Adipocyte (in vitro differentiated cells): Measurements from ENCODE around the gene DCDC2C.

ENCODE experiments used
- DNase-seq: peaks from one replicate; pipeline ENCODE4 v3.0.0-alpha.2; 2015; ENCODE audit warnings: low read depth
- H3K27me3 ChIP-seq: replicated peaks from 2 replicates; pipeline ENCODE4 v1.7.0; 2013; ENCODE audit warnings: mild to moderate bottlenecking, low read length, moderate library complexity; ENCODE audit not compliant: control insufficient read depth, insufficient read depth
- H3K36me3 ChIP-seq: 2 replicates; pipeline ENCODE4 v1.7.0; 2013; ENCODE audit warnings: low read length, mild to moderate bottlenecking, moderate library complexity; ENCODE audit not compliant: control insufficient read depth, insufficient read depth, severe bottlenecking
- H3K4me1 ChIP-seq: 2 replicates; pipeline ENCODE4 v1.7.0; 2013; ENCODE audit warnings: mild to moderate bottlenecking, low read length, moderate library complexity; ENCODE audit not compliant: control insufficient read depth, insufficient read depth
- H3K4me3 ChIP-seq: 2 replicates; pipeline ENCODE4 v1.7.0; 2013; ENCODE audit warnings: mild to moderate bottlenecking, low read length, moderate library complexity
- H3K9ac ChIP-seq: 2 replicates; pipeline ENCODE4 v1.7.0; 2013; ENCODE audit warnings: mild to moderate bottlenecking, low read length, moderate library complexity
- H3K9me3 ChIP-seq: 2 replicates; pipeline ENCODE4 v1.7.0; 2013; ENCODE audit warnings: mild to moderate bottlenecking, low read length, moderate library complexity; ENCODE audit not compliant: control insufficient read depth

DCDC2C gene

GRCh38 chr2:3692375-3692774 lies 11.0 kb upstream of the DCDC2C start:
- Histone ChIP-seq H3K36me3 (no peaks in the 10 kb centered on the region), H3K9me3 (peaks cover 6% of the 10 kb centered on the region), H3K4me3 (no peak overlapping the region), H3K9ac (no peak overlapping the region), H3K4me1 (no peaks in the 10 kb centered on the region), H3K27me3 (peaks cover 9% of the 10 kb centered on the region)
- no peak for DNase-seq

GRCh38 chr2:3696545-3696944 lies 6.8 kb upstream of the DCDC2C start:
- no peak for DNase-seq
- Histone ChIP-seq H3K27me3 (peaks cover 16% of the 10 kb centered on the region), H3K9me3 (no peaks in the 10 kb centered on the region), H3K4me1 (no peaks in the 10 kb centered on the region), H3K9ac (no peak overlapping the region), H3K4me3 (no peak overlapping the region), H3K36me3 (no peaks in the 10 kb centered on the region)

GRCh38 chr2:3701071-3701470 lies 2.3 kb upstream of the DCDC2C start:
- Histone ChIP-seq H3K9ac (no peak overlapping the region), H3K9me3 (no peaks in the 10 kb centered on the region), H3K4me3 (no peak overlapping the region), H3K4me1 (no peaks in the 10 kb centered on the region), H3K27me3 (peaks cover 33% of the 10 kb centered on the region), H3K36me3 (no peaks in the 10 kb centered on the region)
- no peak for DNase-seq

GRCh38 chr2:3703757-3704355 lies 481 bp downstream of the DCDC2C start:
- Histone ChIP-seq H3K36me3 (no peaks in the 10 kb centered on the region), H3K27me3 (peaks cover 44% of the 10 kb centered on the region), H3K9ac (no peak overlapping the region), H3K9me3 (no peaks in the 10 kb centered on the region), H3K4me3 (no peak overlapping the region), H3K4me1 (no peaks in the 10 kb centered on the region)
- DNase-seq: no peak

- Histone ChIP-seq H3K4me3 (no peak overlapping the region), H3K36me3 (no peaks in the 10 kb centered on the region), H3K27me3 (peaks cover 44% of the 10 kb centered on the region), H3K9ac (no peak overlapping the region), H3K9me3 (no peaks in the 10 kb centered on the region), H3K4me1 (no peaks in the 10 kb centered on the region)
- no peak for DNase-seq
These were observed 1.3 kb downstream of the DCDC2C start for GRCh38 chr2:3704692-3705091.

- no peaks in the 10 kb centered on the region for H3K4me1 ChIP-seq
- H3K4me3 ChIP-seq: no peak overlapping the region
- no peak overlapping the region for H3K9ac ChIP-seq
- H3K27me3 ChIP-seq: peaks cover 39% of the 10 kb centered on the region
- no peaks in the 10 kb centered on the region for H3K36me3 ChIP-seq
- no peaks in the 10 kb centered on the region for H3K9me3 ChIP-seq
- no peak for DNase-seq
These were observed 2.4 kb downstream of the DCDC2C start for GRCh38 chr2:3705782-3706181.

- H3K36me3 ChIP-seq: no peaks in the 10 kb centered on the region
- no peak overlapping the region for H3K9ac ChIP-seq
- no peaks in the 10 kb centered on the region for H3K4me1 ChIP-seq
- H3K4me3 ChIP-seq: no peak overlapping the region
- no peak for DNase-seq
- peaks cover 34% of the 10 kb centered on the region for H3K27me3 ChIP-seq
- H3K9me3 ChIP-seq: no peaks in the 10 kb centered on the region
These were observed 3.5 kb downstream of the DCDC2C start for GRCh38 chr2:3706892-3707291.

GRCh38 chr2:3708576-3708975 lies 5.2 kb downstream of the DCDC2C start:
- Histone ChIP-seq H3K9ac (no peak overlapping the region), H3K4me1 (no peaks in the 10 kb centered on the region), H3K36me3 (no peaks in the 10 kb centered on the region), H3K27me3 (peaks cover 22% of the 10 kb centered on the region), H3K4me3 (no peak overlapping the region), H3K9me3 (no peaks in the 10 kb centered on the region)
- no peak for DNase-seq

GRCh38 chr2:3709225-3709624 lies 5.8 kb downstream of the DCDC2C start:
- DNase-seq: no peak
- Histone ChIP-seq H3K36me3 (no peaks in the 10 kb centered on the region), H3K4me3 (no peak overlapping the region), H3K4me1 (no peaks in the 10 kb centered on the region), H3K27me3 (peaks cover 22% of the 10 kb centered on the region), H3K9ac (no peak overlapping the region), H3K9me3 (no peaks in the 10 kb centered on the region)

- Histone ChIP-seq H3K4me1 (no peaks in the 10 kb centered on the region), H3K9ac (no peak overlapping the region), H3K27me3 (peaks cover 4% of the 10 kb centered on the region), H3K9me3 (no peaks in the 10 kb centered on the region), H3K4me3 (no peak overlapping the region), H3K36me3 (no peaks in the 10 kb centered on the region)
- DNase-seq: no peak
These were observed 9.0 kb downstream of the DCDC2C start for GRCh38 chr2:3712424-3712823.

- H3K9me3 ChIP-seq: no peaks in the 10 kb centered on the region
- H3K4me3 ChIP-seq: no peak overlapping the region
- H3K9ac ChIP-seq: no peak overlapping the region
- no peaks in the 10 kb centered on the region for H3K36me3 ChIP-seq
- peaks cover 4% of the 10 kb centered on the region for H3K27me3 ChIP-seq
- H3K4me1 ChIP-seq: no peaks in the 10 kb centered on the region
- DNase-seq: no peak
These were observed 9.6 kb downstream of the DCDC2C start for GRCh38 chr2:3712831-3713503.

- Histone ChIP-seq H3K36me3 (no peaks in the 10 kb centered on the region), H3K4me1 (no peaks in the 10 kb centered on the region), H3K9ac (no peak overlapping the region), H3K9me3 (peaks cover 13% of the 10 kb centered on the region), H3K4me3 (no peak overlapping the region), H3K27me3 (peaks cover 16% of the 10 kb centered on the region)
- no peak for DNase-seq
These were observed 15.3 kb downstream of the DCDC2C start for GRCh38 chr2:3718679-3719078.
